DND-41 (cell line): Measurements from ENCODE around the gene HSPA1B.

Source experiments
- ATAC-seq: fragments of 200-7000 bp; cut with Tn5 transposase; 3 replicates; pipeline ENCODE4 v1.9.1; 2021; ENCODE audit warnings: low read depth; ENCODE audit not compliant: insufficient read depth
- DNase-seq: peaks from one replicate; pipeline ENCODE4 v3.0.0-alpha.2; 2020
- H2AFZ ChIP-seq: 2 replicates; pipeline ENCODE4 v1.6.0; 2012; ENCODE audit warnings: low read depth, low read length
- H3K27ac ChIP-seq: 2 replicates; pipeline ENCODE4 v1.5.1; 2012; ENCODE audit warnings: low read length, inconsistent platforms
- H3K27me3 ChIP-seq: fragments of 200-600 bp; sonication (generic); 2 replicates; pipeline ENCODE4 v1.6.0; 2012; ENCODE audit warnings: low read length, mild to moderate bottlenecking, inconsistent platforms; ENCODE audit not compliant: insufficient read depth, poor library complexity
- H3K36me3 ChIP-seq: 2 replicates; pipeline ENCODE4 v1.5.1; 2012; ENCODE audit warnings: low read length, inconsistent platforms; ENCODE audit not compliant: insufficient read depth
- H3K4me1 ChIP-seq: 2 replicates; pipeline ENCODE4 v1.5.1; 2012; ENCODE audit warnings: mild to moderate bottlenecking, low read length; ENCODE audit not compliant: insufficient read depth
- H3K4me2 ChIP-seq: 2 replicates; pipeline ENCODE4 v1.6.0; 2012; ENCODE audit warnings: mild to moderate bottlenecking, moderate library complexity, low read length, inconsistent platforms; ENCODE audit not compliant: insufficient read depth
- H3K4me3 ChIP-seq, 2 experiments: fragments of 200-600 bp in 1 of 2; shearing (Covaris generic) in 1 of 2; 2 replicates each; pipeline ENCODE4 v1.5.1; 2012 to 2016; ENCODE audit warnings: inconsistent platforms in 2 of 2, low read length in 2 of 2, mild to moderate bottlenecking in 2 of 2, low read depth in 1 of 2, moderate library complexity in 1 of 2
- H3K79me2 ChIP-seq: 2 replicates; pipeline ENCODE4 v1.6.0; 2012; ENCODE audit warnings: low read length, inconsistent platforms; ENCODE audit not compliant: insufficient read depth
- H3K9ac ChIP-seq: 2 replicates; pipeline ENCODE4 v1.6.0; 2012; ENCODE audit warnings: low read depth, mild to moderate bottlenecking, inconsistent platforms, low read length, moderate library complexity
- H3K9me3 ChIP-seq: 2 replicates; pipeline ENCODE4 v1.5.1; 2012; ENCODE audit warnings: low read length, moderate library complexity, mild to moderate bottlenecking, inconsistent platforms; ENCODE audit not compliant: insufficient read depth, severe bottlenecking
- H4K20me1 ChIP-seq: 2 replicates; pipeline ENCODE4 v1.6.0; 2012; ENCODE audit warnings: low read length; ENCODE audit not compliant: insufficient read depth
- EZH2 ChIP-seq: IDR thresholded peaks from 3 replicates; pipeline ENCODE4 v1.6.1; 2012; ENCODE audit warnings: borderline replicate concordance, low read depth, mild to moderate bottlenecking, moderate library complexity, low read length, inconsistent platforms; ENCODE audit not compliant: severe bottlenecking
- TF ChIP-seq, protein P1 (sequence below): IDR thresholded peaks from 2 replicates; pipeline ENCODE4 v1.5.1; 2012; ENCODE audit warnings: borderline replicate concordance, low read length, moderate library complexity, mild to moderate bottlenecking; ENCODE audit not compliant: poor library complexity, severe bottlenecking; ENCODE audit errors: extremely low read depth

Gene HSPA1B

DNA sequence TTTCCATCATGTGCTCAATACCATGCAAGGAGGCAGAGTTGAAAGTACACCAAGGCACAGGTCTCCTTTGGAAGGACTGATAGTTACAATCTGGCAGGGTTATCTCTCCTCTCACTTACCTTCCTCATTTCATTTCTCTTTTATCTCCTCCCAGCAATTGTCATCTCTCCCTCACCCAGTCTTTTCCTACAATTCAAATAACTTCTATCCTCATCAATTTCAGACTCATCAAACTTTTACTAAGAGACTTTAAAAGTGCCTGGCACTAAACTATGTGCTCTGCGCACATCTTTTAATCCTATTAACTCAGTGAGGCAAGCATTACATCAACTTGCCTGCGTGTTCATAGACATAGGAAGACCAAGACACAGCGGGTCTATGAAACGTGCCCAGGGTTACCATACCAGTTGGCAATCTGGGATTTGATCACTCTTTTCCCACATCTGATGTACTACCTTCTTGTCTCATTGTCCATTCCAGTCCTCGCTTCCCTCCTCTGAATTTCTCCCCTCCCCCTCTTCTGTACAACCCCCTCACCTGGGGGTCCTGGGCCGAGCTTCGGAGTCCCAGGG lies 33.2 kb upstream of the HSPA1B start:
- H3K27ac ChIP-seq, result peak overlapping the region; percentile 93
- H3K79me2 ChIP-seq, result peaks cover 44% of the 10 kb centered on the region
- no peaks in the 10 kb centered on the region for H3K9me3 ChIP-seq
- peak overlapping the region; percentile 93 for H3K9ac ChIP-seq
- peaks cover 53% of the 10 kb centered on the region for H3K36me3 ChIP-seq
- peak overlapping the region; percentile 97 to 99 for H3K4me3 ChIP-seq
- H3K4me2 ChIP-seq, result peak overlapping the region; percentile 94
- ATAC-seq (0 out of 3 replicates have a peak, but pooled peaks have one; percentile 22), DNase-seq (no peak)
- H2AFZ ChIP-seq, result peak overlapping the region; percentile 92
- H3K27me3 ChIP-seq, result no peaks in the 10 kb centered on the region
- no peak for TF ChIP-seq EZH2
- TF ChIP-seq, protein P1, sequence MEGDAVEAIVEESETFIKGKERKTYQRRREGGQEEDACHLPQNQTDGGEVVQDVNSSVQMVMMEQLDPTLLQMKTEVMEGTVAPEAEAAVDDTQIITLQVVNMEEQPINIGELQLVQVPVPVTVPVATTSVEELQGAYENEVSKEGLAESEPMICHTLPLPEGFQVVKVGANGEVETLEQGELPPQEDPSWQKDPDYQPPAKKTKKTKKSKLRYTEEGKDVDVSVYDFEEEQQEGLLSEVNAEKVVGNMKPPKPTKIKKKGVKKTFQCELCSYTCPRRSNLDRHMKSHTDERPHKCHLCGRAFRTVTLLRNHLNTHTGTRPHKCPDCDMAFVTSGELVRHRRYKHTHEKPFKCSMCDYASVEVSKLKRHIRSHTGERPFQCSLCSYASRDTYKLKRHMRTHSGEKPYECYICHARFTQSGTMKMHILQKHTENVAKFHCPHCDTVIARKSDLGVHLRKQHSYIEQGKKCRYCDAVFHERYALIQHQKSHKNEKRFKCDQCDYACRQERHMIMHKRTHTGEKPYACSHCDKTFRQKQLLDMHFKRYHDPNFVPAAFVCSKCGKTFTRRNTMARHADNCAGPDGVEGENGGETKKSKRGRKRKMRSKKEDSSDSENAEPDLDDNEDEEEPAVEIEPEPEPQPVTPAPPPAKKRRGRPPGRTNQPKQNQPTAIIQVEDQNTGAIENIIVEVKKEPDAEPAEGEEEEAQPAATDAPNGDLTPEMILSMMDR, result no peak
- peaks cover 40% of the 10 kb centered on the region for H3K4me1 ChIP-seq
- H4K20me1 ChIP-seq, result no peaks in the 10 kb centered on the region; the same call in 1 of the 2 replicates

DNA sequence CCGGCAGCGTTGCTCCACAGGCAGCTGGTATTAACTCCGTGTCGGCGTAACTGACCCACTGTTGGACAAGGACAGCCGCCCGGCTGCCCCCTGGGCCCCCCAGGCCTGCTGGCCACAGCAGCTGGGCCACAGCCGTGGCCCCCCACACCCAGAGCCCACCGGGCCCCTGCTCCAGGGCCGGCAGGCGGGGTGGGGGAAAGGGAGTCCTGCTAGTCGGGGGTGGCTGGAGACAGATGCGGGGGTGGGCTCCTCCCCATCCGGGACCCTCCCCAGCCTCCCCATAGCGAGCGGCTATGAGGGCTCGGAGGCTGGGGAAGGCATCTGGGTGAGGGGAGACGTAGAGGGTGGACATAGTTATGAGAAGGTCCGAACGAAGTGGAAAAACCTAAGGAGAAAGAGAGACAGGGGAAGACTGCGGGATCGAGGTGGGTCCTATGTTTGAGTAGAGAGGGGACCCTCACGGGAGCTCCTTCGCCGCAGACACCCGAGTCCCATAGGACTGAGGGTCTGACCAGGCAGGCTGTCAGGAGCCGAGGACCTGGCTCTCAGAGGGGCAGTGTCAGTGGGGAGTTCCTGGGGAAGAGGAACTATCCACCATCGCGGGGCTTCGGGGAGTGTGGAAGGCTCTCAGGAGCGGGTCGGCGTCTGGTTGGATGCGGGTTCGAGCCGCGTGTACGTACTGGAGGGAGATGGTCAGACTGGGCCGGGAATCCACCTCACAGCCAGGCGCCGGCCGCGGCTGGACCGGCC lies 32.5 kb upstream of the HSPA1B start:
- peak; percentile 32 for DNase-seq
- Histone ChIP-seq H3K9ac (peak overlapping the region; percentile 93), H2AFZ (peak overlapping the region; percentile 92), H3K4me3 (peak overlapping the region; percentile 97 to 99), H3K27ac (peak overlapping the region; percentile 93), H3K36me3 (peaks cover 52% of the 10 kb centered on the region), H3K4me2 (peak overlapping the region; percentile 94), H3K27me3 (no peaks in the 10 kb centered on the region), H3K4me1 (peaks cover 40% of the 10 kb centered on the region), H3K79me2 (peaks cover 45% of the 10 kb centered on the region), H4K20me1 (no peaks in the 10 kb centered on the region), H3K9me3 (no peaks in the 10 kb centered on the region)
- no peak for TF ChIP-seq EZH2
- TF ChIP-seq, protein P1, result no peak
- peak; percentile 35 for ATAC-seq

DNA sequence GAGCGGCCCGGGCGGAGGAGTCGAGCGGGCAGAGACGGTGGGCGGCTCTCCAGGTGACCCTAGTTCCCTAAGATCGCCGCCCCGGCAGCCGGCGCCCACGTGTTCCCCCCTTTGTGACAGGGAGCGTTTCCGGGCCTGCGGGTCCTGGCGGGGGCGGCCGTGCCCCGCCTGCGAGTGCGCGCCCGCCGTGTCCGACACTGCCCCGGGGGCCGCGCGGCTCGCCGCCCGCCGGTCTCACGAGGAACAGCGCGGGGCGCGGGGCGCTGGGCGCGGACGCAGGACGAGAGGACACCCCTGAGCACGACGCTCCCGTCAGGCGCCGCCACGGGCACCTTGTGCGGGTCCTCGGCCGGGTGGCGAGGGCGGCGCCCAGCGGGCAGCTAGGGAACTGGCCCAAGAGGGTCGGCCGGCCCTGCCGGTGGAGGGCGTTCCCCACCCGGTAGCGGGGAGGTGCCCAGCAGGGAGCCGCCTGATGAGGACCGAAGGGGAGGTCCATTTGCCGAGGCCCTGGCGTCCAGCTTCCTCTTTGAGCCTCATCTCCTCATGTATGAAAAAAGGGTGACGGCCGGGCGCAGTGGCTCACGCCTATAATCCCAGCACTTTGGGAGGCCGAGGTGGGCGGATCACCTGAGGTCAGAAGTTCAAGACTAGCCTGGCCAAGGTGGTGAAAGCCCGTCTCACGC lies 31.8 kb upstream of the HSPA1B start, which contains the start of gene VARS1:
VARS1 (minus strand) TSS at position 137 of the 683 bp plus-strand sequence. CDS start 535 bp downstream, outside the sequence.
- Histone ChIP-seq H3K4me1 (peaks cover 40% of the 10 kb centered on the region), H3K36me3 (peaks cover 45% of the 10 kb centered on the region), H3K27me3 (no peaks in the 10 kb centered on the region), H4K20me1 (no peaks in the 10 kb centered on the region), H3K4me3 (peak within 1 kb of the TSS; percentile 97 to 99), H3K79me2 (peaks cover 46% of the 10 kb centered on the region), H3K4me2 (peak within 1 kb of the TSS; percentile 94), H3K27ac (peak within 1 kb of the TSS; percentile 93), H2AFZ (peak within 1 kb of the TSS; percentile 92), H3K9ac (peak within 1 kb of the TSS; percentile 93), H3K9me3 (no peaks in the 10 kb centered on the region)
- peak; percentile 75 for ATAC-seq
- peak; percentile 84 for DNase-seq
- TF ChIP-seq EZH2, result no peak
- TF ChIP-seq, protein P1, result peak; percentile 93
